OCI-LY7 (cell line): ENCODE results near the gene YJEFN3.

Experiments used
- EZH2phosphoT487 ChIP-seq: fragments of 200-600 bp; sonication (generic); IDR thresholded peaks from 2 replicates; pipeline ENCODE4 v1.6.1; 2018; ENCODE audit warnings: low read depth, borderline replicate concordance, mild to moderate bottlenecking, mixed run types, antibody characterized with exemption, low read length, moderate library complexity, mixed read lengths
- TF ChIP-seq, protein P1 (sequence below): fragments of 200-600 bp; sonication (generic); conservative IDR thresholded peaks from 2 replicates; pipeline ENCODE4 v1.5.1; 2014; ENCODE audit warnings: mild to moderate bottlenecking, antibody characterized with exemption, low read length, moderate library complexity, mixed read lengths

- TF ChIP-seq, protein P1, sequence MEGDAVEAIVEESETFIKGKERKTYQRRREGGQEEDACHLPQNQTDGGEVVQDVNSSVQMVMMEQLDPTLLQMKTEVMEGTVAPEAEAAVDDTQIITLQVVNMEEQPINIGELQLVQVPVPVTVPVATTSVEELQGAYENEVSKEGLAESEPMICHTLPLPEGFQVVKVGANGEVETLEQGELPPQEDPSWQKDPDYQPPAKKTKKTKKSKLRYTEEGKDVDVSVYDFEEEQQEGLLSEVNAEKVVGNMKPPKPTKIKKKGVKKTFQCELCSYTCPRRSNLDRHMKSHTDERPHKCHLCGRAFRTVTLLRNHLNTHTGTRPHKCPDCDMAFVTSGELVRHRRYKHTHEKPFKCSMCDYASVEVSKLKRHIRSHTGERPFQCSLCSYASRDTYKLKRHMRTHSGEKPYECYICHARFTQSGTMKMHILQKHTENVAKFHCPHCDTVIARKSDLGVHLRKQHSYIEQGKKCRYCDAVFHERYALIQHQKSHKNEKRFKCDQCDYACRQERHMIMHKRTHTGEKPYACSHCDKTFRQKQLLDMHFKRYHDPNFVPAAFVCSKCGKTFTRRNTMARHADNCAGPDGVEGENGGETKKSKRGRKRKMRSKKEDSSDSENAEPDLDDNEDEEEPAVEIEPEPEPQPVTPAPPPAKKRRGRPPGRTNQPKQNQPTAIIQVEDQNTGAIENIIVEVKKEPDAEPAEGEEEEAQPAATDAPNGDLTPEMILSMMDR, result no peak
- TF ChIP-seq EZH2phosphoT487, result no peak
Measured at GRCh38 chr19:19551853-19552192, 23.1 kb downstream of the YJEFN3 start.
